GM23338 (cell line): ENCODE data around the gene ZBTB46. TPM values are rescaled to one million over a fixed set of nuclear protein-coding genes. Genes with fewer than 3 reads are reported as not detected.

Source experiments
- ATAC-seq: fragments of 200-7000 bp; cut with Tn5 transposase; 3 replicates; pipeline ENCODE4 v1.9.1; 2020
- DNase-seq: peaks from one replicate; pipeline ENCODE4 v3.0.0-alpha.2; 2015; ENCODE audit warnings: low spot score
- H2AFZ ChIP-seq: fragments of 200-600 bp; sonication (generic); 2 replicates; pipeline ENCODE4 v1.8.0; 2016; ENCODE audit warnings: antibody characterized with exemption, mild to moderate bottlenecking, moderate library complexity
- H3F3A ChIP-seq: fragments of 200-600 bp; sonication (generic); replicated peaks from 2 replicates; pipeline ENCODE4 v1.8.0; 2017; ENCODE audit warnings: antibody characterized with exemption, mixed run types, low read depth
- H3K27ac ChIP-seq: fragments of 200-600 bp; sonication (generic); 2 replicates; pipeline ENCODE4 v1.6.1; 2016; ENCODE audit warnings: low read depth
- H3K27me3 ChIP-seq: fragments of 200-600 bp; sonication (generic); 2 replicates; pipeline ENCODE4 v1.8.0; 2016; ENCODE audit warnings: mild to moderate bottlenecking, mixed run types, moderate library complexity; ENCODE audit not compliant: insufficient read depth
- H3K36me3 ChIP-seq: fragments of 200-600 bp; sonication (generic); 2 replicates; pipeline ENCODE4 v1.8.0; 2016; ENCODE audit warnings: mild to moderate bottlenecking; ENCODE audit not compliant: insufficient read depth
- H3K4me1 ChIP-seq: fragments of 200-600 bp; sonication (generic); 2 replicates; pipeline ENCODE4 v1.8.0; 2016; ENCODE audit warnings: mild to moderate bottlenecking, moderate library complexity; ENCODE audit not compliant: insufficient read depth
- H3K4me2 ChIP-seq: fragments of 200-600 bp; sonication (generic); 2 replicates; pipeline ENCODE4 v1.7.1; 2017; ENCODE audit warnings: mixed run types
- H3K4me3 ChIP-seq: fragments of 200-600 bp; sonication (generic); 2 replicates; pipeline ENCODE4 v1.6.1; 2016; ENCODE audit warnings: mixed run types
- H3K79me2 ChIP-seq: fragments of 200-600 bp; sonication (generic); replicated peaks from 2 replicates; pipeline ENCODE4 v1.8.0; 2017; ENCODE audit warnings: mild to moderate bottlenecking; ENCODE audit not compliant: insufficient read depth
- H3K9me2 ChIP-seq: fragments of 200-600 bp; sonication (generic); 2 replicates; pipeline ENCODE4 v1.8.0; 2017; ENCODE audit not compliant: insufficient read depth
- H4K20me1 ChIP-seq: fragments of 200-600 bp; sonication (generic); replicated peaks from 2 replicates; pipeline ENCODE4 v1.8.0; 2017; ENCODE audit warnings: mild to moderate bottlenecking; ENCODE audit not compliant: insufficient read depth
- H3K27ac Mint-ChIP-seq: 2 replicates; pipeline ENCODE4 v1.8.0; 2020; ENCODE audit warnings: inconsistent platforms, mild to moderate bottlenecking, moderate library complexity, mixed read lengths
- H3K27me3 Mint-ChIP-seq: 3 replicates; pipeline ENCODE4 v1.8.0; 2022; ENCODE audit warnings: low read depth, mild to moderate bottlenecking, moderate library complexity, mixed read lengths, inconsistent platforms; ENCODE audit not compliant: insufficient read depth, poor library complexity
- H3K36me3 Mint-ChIP-seq: 3 replicates; pipeline ENCODE4 v1.8.0; 2021; ENCODE audit warnings: low read depth, mild to moderate bottlenecking, inconsistent platforms, moderate library complexity, mixed read lengths
- H3K4me1 Mint-ChIP-seq: 3 replicates; pipeline ENCODE4 v1.8.0; 2020; ENCODE audit warnings: mild to moderate bottlenecking, inconsistent platforms, mixed read lengths
- H3K4me3 Mint-ChIP-seq: 3 replicates; pipeline ENCODE4 v1.8.0; 2021; ENCODE audit warnings: moderate library complexity, mild to moderate bottlenecking, inconsistent platforms, mixed read lengths
- H3K9me3 Mint-ChIP-seq: 3 replicates; pipeline ENCODE4 v1.8.0; 2020; ENCODE audit warnings: moderate library complexity, mild to moderate bottlenecking, inconsistent platforms, mixed read lengths
- CREB1 ChIP-seq: fragments of 250-450 bp; sonication (Bioruptor Pico); IDR thresholded peaks from 2 replicates; pipeline ENCODE4 v1.5.0; 2020; ENCODE audit warnings: low read depth, mild to moderate bottlenecking, moderate library complexity
- EZH2 ChIP-seq: fragments of 200-600 bp; sonication (generic); IDR thresholded peaks from one replicate; pipeline ENCODE4 v1.8.0; 2017; ENCODE audit warnings: antibody characterized with exemption, mild to moderate bottlenecking, low read depth; ENCODE audit not compliant: unreplicated experiment
- EZH2phosphoT487 ChIP-seq: fragments of 200-600 bp; sonication (generic); IDR thresholded peaks from one replicate; pipeline ENCODE4 v1.8.1; 2018; ENCODE audit warnings: antibody characterized with exemption; ENCODE audit not compliant: unreplicated experiment
- JUNB ChIP-seq: IDR thresholded peaks from one replicate; pipeline ENCODE4 v1.6.1; 2016; ENCODE audit warnings: antibody characterized with exemption; ENCODE audit not compliant: unreplicated experiment
- NANOG ChIP-seq: IDR thresholded peaks from 2 replicates; pipeline ENCODE4 v1.6.1; 2016; ENCODE audit warnings: antibody characterized with exemption, borderline replicate concordance
- POLR2AphosphoS5 ChIP-seq: IDR thresholded peaks from 2 replicates; pipeline ENCODE4 v1.6.1; 2016; ENCODE audit warnings: antibody characterized with exemption, low read depth
- STAT1 ChIP-seq: IDR thresholded peaks from one replicate; pipeline ENCODE4 v1.6.1; 2016; ENCODE audit warnings: antibody characterized with exemption; ENCODE audit not compliant: unreplicated experiment
- ZNF114 ChIP-seq: fragments of 250-450 bp; sonication (Bioruptor Pico); IDR thresholded peaks from 2 replicates; pipeline ENCODE4 v1.5.0; 2020; ENCODE audit warnings: mild to moderate bottlenecking, moderate library complexity
- ZNF331 ChIP-seq: fragments of 250-450 bp; sonication (Bioruptor Pico); IDR thresholded peaks from 2 replicates; pipeline ENCODE4 v1.5.0; 2020; ENCODE audit warnings: low read depth, mild to moderate bottlenecking, moderate library complexity
- polyA plus RNA-seq: library from polyadenylated mRNA; unstranded; fragments of >200 nt; fragmentation: Nextera tagmentation; extraction: Ambion mirVana; gene quantifications from 2 replicates; pipeline ENCODE4 v1.2.1, GENCODE V29; 2016
- total RNA-seq: library from RNA; depleted of rRNA; stranded (reverse); fragments of >200 nt; shearing (Covaris generic); gene quantifications from 2 replicates; pipeline ENCODE4 v1.2.3, GENCODE V29; 2014
- TF ChIP-seq, protein P1 (sequence below): IDR thresholded peaks from 2 replicates; pipeline ENCODE4 v1.6.1; 2016; ENCODE audit warnings: antibody characterized with exemption
- TF ChIP-seq, protein P2 (sequence below), 2 experiments: fragments of 200-600 bp in 1 of 2; sonication (generic) in 1 of 2; conservative IDR thresholded peaks; 2 replicates each; pipeline versions ENCODE4 v1.5.1 to v1.6.1; 2016 to 2017; ENCODE audit warnings: antibody characterized with exemption in 2 of 2, low read depth in 2 of 2, mild to moderate bottlenecking in 2 of 2, moderate library complexity in 1 of 2
- TF ChIP-seq, protein P3 (sequence below): IDR thresholded peaks from one replicate; pipeline ENCODE4 v1.6.1; 2018; ENCODE audit warnings: antibody characterized with exemption; ENCODE audit not compliant: unreplicated experiment

The ZBTB46 gene
- total and polyA plus RNA-seq, 2 experiments from 2014 or later = 3.2 to 26.9 TPM

DNA sequence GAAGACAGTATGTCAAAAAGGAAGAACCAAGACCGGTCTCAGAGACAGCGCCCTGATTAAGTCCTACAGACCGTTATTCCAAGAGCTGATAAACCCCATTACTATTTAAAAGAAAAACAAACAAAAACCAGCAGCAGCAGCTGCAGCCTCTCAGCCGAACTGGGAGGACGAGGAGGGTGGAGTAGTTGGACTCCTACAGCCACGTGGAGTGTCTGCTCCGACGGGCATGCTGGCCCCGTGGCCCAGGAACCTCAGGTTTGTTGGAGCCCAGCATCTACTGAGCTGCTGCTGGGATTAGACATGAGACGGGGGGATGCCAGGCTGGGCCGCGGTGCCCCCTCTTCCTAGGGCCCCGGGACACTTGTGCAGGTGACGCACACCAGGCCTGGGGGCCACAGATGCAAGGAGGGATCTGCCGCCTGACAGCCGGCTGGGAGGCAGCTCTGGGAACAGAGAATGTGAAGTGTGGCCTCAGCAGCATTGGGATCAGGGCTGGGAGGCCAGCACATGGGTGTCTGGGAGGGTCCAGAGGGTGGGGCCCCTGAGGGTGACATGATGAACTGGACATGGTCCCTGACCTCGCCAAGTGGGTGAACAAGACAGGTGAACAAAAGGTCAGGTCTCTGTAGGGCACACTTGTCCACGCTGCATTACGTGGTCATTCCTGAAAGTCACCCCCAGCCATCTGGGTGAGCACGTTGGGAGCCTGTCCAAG is 2.9 kb upstream of the ZBTB46 start:
- Histone ChIP-seq H4K20me1 (peaks cover 11% of the 10 kb centered on the region; the same call in 1 of the 2 replicates), H3F3A (peaks cover 24% of the 10 kb centered on the region; the same call in 1 of the 2 replicates), H3K36me3 (no peaks in the 10 kb centered on the region), H3K4me2 (peak overlapping the region; percentile 58; the same call in 1 of the 2 replicates), H3K9me2 (no peaks in the 10 kb centered on the region), H3K4me1 (peaks cover 29% of the 10 kb centered on the region), H3K79me2 (peaks cover 10% of the 10 kb centered on the region), H3K27me3 (peaks cover 40% of the 10 kb centered on the region), H3K27ac (no peak overlapping the region), H2AFZ (no peak overlapping the region), H3K4me3 (no peak overlapping the region; the same call in 1 of the 2 replicates)
- H3K4me1 Mint-ChIP-seq = peaks cover 34% of the 10 kb centered on the region
- ATAC-seq = no peak
- TF ChIP-seq, protein P1, sequence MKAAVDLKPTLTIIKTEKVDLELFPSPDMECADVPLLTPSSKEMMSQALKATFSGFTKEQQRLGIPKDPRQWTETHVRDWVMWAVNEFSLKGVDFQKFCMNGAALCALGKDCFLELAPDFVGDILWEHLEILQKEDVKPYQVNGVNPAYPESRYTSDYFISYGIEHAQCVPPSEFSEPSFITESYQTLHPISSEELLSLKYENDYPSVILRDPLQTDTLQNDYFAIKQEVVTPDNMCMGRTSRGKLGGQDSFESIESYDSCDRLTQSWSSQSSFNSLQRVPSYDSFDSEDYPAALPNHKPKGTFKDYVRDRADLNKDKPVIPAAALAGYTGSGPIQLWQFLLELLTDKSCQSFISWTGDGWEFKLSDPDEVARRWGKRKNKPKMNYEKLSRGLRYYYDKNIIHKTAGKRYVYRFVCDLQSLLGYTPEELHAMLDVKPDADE = no peak
- no peak for TF ChIP-seq ZNF331
- TF ChIP-seq, protein P2, sequence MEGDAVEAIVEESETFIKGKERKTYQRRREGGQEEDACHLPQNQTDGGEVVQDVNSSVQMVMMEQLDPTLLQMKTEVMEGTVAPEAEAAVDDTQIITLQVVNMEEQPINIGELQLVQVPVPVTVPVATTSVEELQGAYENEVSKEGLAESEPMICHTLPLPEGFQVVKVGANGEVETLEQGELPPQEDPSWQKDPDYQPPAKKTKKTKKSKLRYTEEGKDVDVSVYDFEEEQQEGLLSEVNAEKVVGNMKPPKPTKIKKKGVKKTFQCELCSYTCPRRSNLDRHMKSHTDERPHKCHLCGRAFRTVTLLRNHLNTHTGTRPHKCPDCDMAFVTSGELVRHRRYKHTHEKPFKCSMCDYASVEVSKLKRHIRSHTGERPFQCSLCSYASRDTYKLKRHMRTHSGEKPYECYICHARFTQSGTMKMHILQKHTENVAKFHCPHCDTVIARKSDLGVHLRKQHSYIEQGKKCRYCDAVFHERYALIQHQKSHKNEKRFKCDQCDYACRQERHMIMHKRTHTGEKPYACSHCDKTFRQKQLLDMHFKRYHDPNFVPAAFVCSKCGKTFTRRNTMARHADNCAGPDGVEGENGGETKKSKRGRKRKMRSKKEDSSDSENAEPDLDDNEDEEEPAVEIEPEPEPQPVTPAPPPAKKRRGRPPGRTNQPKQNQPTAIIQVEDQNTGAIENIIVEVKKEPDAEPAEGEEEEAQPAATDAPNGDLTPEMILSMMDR (conservative IDR thresholded peaks at IDR 0.05; ENCODE audit: low read depth in 2 of 2) = no peak
- TF ChIP-seq JUNB = no peak
- TF ChIP-seq EZH2phosphoT487 = no peak
- no peak for TF ChIP-seq STAT1
- TF ChIP-seq, protein P3, sequence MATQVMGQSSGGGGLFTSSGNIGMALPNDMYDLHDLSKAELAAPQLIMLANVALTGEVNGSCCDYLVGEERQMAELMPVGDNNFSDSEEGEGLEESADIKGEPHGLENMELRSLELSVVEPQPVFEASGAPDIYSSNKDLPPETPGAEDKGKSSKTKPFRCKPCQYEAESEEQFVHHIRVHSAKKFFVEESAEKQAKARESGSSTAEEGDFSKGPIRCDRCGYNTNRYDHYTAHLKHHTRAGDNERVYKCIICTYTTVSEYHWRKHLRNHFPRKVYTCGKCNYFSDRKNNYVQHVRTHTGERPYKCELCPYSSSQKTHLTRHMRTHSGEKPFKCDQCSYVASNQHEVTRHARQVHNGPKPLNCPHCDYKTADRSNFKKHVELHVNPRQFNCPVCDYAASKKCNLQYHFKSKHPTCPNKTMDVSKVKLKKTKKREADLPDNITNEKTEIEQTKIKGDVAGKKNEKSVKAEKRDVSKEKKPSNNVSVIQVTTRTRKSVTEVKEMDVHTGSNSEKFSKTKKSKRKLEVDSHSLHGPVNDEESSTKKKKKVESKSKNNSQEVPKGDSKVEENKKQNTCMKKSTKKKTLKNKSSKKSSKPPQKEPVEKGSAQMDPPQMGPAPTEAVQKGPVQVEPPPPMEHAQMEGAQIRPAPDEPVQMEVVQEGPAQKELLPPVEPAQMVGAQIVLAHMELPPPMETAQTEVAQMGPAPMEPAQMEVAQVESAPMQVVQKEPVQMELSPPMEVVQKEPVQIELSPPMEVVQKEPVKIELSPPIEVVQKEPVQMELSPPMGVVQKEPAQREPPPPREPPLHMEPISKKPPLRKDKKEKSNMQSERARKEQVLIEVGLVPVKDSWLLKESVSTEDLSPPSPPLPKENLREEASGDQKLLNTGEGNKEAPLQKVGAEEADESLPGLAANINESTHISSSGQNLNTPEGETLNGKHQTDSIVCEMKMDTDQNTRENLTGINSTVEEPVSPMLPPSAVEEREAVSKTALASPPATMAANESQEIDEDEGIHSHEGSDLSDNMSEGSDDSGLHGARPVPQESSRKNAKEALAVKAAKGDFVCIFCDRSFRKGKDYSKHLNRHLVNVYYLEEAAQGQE = no peak
- TF ChIP-seq CREB1 (CRISPR knock-in tag) = no peak
- no peak for TF ChIP-seq ZNF114 (CRISPR knock-in tag)
- no peak for TF ChIP-seq EZH2
- TF ChIP-seq POLR2AphosphoS5 = no peak
- TF ChIP-seq NANOG = no peak
- peaks cover 31% of the 10 kb centered on the region for H3K27me3 Mint-ChIP-seq
- H3K4me3 Mint-ChIP-seq = peak overlapping the region; percentile 9; the same call in 1 of the 3 replicates
- H3K27ac Mint-ChIP-seq = no peak overlapping the region
- H3K36me3 Mint-ChIP-seq = no peaks in the 10 kb centered on the region; the same call in 2 of the 3 replicates
- DNase-seq = no peak
- H3K9me3 Mint-ChIP-seq = no peaks in the 10 kb centered on the region
